Retina (tissue), 1 donor: Measurements from ENCODE around the gene CILP.
"Not testable (repeated sequence)": the region's sequence is repeated elsewhere in the genome, so short reads cannot be mapped to it uniquely, and the experiment has no call there.

ENCODE experiments used
- DNase-seq: peaks from one replicate; pipeline ENCODE4 v3.0.0-alpha.2; 2016

Gene CILP, protein sequence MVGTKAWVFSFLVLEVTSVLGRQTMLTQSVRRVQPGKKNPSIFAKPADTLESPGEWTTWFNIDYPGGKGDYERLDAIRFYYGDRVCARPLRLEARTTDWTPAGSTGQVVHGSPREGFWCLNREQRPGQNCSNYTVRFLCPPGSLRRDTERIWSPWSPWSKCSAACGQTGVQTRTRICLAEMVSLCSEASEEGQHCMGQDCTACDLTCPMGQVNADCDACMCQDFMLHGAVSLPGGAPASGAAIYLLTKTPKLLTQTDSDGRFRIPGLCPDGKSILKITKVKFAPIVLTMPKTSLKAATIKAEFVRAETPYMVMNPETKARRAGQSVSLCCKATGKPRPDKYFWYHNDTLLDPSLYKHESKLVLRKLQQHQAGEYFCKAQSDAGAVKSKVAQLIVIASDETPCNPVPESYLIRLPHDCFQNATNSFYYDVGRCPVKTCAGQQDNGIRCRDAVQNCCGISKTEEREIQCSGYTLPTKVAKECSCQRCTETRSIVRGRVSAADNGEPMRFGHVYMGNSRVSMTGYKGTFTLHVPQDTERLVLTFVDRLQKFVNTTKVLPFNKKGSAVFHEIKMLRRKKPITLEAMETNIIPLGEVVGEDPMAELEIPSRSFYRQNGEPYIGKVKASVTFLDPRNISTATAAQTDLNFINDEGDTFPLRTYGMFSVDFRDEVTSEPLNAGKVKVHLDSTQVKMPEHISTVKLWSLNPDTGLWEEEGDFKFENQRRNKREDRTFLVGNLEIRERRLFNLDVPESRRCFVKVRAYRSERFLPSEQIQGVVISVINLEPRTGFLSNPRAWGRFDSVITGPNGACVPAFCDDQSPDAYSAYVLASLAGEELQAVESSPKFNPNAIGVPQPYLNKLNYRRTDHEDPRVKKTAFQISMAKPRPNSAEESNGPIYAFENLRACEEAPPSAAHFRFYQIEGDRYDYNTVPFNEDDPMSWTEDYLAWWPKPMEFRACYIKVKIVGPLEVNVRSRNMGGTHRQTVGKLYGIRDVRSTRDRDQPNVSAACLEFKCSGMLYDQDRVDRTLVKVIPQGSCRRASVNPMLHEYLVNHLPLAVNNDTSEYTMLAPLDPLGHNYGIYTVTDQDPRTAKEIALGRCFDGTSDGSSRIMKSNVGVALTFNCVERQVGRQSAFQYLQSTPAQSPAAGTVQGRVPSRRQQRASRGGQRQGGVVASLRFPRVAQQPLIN

DNA sequence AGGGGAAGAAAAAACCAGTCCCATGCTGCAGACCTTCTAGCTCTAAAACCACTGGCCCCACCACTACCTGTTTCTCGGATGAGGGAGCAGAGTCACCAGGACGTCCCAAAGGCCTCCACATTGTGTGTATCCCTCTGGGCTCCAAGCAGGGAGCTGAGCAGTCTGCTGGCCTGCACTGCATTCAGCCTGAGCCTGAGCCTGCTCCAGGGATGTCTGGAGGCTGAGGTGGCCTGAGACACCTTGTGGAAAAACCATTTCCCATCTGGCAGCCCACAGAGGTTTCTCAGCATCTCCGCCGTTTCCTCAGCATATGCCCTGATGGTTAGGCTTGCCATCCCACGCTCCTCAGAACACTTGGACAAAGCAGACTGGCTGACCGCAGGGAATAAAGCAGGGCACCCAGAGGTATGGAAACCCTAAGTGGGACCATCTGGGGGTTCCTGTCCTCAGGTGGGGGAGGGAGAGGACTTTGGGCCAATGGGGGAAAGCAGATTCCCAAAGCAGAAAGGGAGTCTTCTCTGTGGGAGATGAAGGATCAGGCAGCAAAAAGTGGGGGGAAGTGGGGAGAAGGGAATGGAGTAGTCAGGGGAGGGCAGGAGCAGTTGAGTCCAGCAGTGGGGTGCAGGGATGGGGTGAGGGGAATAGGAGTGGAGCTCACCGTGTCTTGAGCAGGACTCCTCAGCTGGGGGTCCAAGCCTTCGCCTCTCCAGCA lies at the start of gene CILP:
Gene CILP, minus strand, starts transcription at position 704 of the 712 bp plus-strand sequence. CDS start 1,718 bp downstream, outside the sequence.
- DNase-seq, result no peak

DNA sequence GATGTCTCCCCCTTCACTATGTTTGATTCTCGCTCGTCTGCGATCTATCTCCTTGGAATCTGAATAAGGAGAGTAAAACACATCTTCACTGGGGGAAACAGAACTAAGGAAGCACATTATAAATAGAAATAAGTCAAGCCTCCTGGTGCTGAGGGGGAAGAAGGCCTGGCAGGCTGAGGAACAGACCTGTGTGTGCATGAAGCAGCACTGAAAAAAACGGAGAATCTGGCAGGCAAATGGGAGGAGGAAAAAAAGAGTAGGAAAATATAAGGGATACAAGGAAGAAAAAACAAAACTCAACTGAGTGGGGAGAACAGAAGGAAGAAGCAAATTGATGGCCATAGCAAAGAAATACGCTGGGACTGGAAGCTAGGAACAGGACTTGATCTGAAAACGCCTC lies 49.7 kb upstream of the CILP start:
- no peak for DNase-seq

DNA sequence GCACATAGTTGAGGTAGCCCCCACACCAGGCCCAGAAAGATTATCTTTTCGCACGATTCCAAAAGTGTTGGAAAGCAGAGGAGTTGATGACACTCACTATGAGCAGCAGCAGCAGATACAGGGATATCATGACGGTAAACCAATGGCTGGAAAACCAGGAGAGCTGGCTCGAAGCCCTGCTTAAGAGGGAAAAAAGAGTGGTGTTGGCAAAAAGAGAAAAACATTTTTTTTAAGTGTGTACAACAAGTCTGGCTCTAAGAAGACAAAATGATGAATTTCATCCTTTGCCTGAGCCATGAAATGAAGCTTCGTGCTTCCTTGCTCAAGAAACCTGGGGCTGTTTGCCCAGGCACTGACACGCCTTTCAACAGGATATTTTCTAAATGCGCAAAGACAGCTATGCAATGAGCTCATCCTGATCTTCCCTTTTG lies 48.1 kb upstream of the CILP start:
- no peak for DNase-seq

DNA sequence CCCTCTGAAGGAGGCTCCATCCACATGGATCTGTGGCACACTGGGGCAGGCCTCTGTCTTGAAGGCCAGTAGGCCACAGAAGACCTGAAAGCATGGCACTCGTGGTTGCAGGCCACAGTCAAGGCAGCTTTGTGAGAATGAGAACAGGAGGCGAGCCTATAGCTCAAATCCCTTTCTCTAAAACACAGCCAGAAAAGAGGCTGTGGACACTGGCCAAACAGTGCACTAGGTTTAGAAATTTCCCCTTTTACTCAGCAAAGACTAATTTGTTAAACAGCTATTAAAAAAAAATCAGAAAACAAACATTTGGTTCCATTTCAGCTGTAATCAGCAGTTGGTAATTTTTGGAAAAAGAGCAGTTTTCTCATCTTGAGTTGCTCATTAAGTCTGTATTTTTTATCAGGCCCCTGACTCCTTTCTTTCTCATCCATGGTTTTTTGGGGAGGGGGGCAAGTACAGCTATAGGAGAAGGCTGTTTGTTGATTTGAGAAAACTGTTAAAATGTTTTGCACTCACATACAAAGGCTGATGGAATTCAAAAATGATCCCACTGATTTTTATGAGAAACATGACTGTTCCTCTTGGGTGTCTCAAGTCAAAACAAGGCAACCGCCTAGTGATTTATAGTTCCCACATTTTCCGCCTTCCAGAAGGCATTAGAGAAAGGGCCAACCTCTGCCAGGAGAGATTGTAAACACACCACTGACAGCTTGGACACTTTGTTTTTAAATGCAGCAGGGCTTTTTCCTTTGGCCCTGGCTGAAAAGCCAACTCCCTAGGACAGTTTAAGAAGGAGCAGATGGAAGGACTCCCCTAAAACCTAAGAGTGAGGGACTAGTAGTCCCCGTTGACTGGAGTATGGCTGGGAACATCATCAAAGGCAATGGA lies 47.3 kb upstream of the CILP start:
- DNase-seq, result no peak

DNA sequence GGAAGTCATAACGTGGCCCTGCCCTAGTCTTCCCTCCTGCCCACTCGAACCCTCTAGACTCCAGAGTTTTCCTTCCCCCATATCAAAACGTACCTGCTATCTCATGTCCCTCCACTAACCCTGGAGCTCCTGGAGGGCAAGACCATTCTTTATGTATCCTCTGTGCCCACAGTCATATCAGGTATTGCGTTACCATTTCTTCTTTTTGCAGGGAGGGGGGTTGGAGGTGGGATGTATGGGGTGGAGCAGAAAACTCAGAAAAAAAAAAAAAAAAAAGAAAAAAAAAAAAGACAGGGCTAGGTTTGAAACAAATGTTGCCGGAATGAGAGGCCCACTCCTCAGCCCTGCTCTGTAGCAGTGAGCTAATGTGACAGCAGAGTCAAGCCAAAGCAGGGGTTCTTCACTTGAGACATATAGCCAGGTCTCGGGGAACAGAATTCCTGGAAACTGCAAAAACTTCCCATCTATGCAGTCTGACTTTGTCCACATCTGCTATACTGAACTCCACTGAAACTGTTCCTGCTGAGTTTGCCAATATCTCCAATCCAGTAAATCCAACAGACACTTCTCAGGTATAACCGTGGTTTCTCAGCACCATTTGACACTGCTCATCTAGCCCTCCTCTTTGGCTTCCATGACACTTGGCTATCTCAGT lies 44.3 kb upstream of the CILP start:
- no peak for DNase-seq

DNA sequence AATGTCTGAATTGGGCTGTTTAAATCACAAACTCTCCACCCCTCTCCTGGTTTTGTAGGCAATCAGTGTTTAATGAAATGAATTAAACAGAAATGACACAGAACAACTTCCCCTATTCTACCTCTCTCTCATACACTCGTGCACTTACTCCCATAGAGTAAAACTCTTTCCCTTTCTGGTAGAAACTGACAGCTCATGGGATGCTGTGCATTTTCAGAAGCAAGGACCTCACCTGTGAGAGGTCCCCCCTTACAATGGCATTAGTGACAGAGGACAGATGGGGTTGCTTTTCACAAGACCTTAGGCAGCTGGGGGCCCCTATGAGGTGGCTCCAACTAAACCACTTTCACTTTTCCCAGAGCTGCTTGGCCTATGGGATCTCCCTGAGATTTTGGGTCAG lies 43.5 kb upstream of the CILP start:
- no peak for DNase-seq

DNA sequence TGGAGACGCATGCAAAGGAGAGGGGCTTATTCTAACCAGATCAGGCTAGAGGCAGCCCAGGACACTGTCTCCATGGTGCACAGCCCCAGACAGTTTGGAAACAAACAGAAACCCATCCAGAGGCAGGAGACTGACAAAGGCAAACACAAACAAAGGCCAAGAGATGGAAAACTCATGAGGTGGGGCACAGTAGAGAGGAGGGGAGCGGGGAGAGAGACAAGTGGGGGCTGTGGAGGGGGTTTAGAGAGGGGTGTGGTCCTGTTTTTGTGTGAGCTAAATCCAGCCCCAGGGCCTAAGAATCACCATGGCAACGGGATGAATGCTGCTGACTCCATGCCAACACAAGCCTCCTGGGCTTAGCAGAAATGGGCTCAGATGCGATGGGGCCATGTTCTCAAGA lies 43.1 kb upstream of the CILP start:
- no peak for DNase-seq

DNA sequence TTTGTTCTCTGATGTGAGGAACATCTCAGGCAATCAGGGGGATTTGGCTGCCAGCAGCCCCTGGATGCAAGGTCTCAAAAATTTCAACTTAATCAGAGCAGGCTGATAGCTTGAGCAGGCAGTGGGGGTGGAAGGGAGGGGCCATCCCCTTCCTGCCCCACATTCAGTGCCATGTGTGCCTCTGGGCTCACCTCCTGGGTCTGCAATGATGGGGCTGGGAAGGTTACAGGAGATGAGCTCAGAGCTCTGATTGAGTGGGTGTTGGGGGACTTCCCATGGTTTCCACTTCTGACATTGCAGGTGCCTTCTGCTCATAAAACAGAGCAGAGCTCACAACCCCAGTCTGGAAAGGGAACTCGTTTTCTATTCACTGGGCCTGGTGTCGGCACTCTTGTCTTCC lies 38.4 kb upstream of the CILP start:
- no peak for DNase-seq

DNA sequence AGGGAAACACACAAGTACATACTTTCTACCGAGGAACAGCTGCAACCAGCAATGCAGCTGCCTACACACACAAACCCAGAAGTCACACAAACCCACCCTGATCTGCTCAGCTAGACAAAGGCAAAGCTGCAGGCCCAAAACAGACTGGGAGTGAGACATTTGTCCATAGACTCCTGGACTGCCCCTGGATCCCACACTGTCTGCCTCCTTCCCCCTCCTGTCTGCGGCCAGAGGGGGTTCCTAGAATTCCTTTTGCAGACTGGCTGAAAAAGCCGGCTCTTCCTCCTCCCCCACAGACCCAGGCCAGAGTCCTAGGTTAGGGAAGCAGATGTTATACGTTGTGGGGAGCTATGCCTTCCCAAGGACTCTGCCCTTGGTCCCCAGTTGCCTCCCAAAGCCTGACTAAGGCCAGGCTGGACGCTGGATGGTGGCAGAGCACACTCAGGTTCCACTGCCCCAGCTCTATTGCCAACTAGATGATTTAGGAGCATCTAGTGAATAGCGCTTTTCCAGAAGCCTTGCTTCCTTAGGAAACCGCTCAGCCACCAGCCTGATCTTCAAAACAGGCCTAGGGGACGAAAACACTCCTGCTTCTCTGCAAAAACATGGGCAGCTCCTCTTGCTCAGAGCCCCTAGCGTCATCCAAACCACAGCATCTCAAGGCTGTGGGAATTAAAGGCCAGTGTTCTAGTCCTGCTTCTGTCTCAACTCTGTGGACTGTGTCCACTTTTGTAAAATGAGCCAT lies 37.4 kb upstream of the CILP start:
- DNase-seq, result no peak

DNA sequence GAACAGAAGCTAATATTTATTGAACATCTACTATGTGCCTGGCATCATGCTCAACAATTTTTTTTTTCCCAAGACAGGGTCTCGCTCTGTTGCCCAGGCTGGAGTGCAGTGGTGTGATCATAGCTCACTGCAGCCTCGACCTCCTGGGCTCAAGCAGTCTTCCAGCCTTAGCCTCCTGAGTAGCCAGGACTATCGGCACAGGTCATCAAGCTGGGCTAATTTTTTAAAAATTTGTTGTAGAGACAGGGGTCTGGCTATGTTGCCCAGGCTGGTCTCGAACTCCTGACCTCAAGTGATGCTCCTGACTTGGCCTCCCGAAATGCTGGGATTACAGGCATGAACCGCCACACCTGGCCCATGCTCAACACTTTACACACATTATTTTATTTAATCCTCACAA lies 35.7 kb upstream of the CILP start:
- no peak for DNase-seq

DNA sequence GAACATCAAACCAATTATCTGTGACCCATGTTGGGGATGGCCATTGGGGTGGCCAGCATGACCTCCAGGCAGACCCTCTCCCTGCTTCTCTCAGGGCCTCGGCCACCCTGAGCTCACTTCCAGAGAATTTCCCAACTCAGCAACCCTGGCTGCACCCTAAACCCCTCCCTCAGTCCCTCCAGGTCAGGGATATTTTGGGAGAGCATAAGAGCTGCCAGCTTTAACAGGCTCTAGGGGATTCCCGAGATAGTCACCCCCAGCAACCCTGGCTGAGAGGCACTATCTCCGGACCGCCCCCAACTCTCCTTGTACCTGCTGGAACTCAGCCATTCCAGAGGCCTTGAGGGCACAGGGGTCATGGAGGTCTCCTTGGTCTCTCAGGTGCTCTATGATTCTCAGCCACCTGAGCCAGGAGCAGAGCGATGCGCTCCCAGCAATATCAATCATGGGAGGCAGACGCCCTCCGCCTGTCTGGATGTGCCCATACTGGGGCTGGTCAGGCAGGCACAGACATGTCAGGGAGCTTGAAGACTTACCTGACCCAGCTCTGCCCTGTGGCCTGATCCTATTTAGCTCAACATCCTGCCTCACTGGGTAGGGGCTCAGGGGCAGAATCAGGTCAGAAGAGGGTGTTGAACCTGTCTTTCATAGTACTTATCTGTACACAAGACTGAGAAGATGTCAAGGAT lies 34.9 kb upstream of the CILP start:
- DNase-seq, result no peak

DNA sequence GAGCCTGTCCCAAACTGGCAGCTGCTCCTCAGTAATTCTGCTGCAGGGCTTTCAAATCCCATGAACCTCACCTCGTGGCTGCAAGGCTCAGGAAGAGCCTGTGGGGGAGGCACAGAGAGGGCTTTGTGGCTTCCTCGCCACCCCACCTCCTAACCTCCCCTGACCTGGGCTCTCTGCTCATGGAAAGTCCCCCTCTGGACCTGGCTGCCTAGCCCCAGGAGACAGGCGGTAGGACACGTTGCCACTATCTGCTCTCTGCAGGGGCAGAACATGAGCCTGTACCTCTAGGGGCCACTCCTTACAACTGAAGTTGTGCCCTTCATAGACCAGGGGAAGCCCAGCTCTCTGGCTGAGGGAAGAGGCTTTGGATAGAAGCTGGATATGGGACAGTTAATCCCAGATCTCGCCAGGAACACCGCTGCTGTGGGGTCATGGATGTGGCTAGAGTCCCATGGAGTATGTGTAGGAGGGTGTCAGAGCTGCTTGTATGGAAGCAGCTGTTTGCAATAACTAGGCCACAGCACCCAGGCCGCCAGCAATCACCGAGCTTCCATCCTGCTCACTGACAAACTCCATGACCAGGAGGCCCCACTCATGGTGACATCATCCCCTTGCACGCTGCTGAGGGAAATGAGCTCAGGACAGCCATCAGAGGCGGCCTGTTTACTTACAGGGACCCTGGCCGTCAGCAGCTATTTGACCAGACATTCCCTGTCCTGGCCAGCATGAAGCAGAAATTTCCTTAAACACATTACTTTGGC lies 34.0 kb upstream of the CILP start:
- no peak for DNase-seq

DNA sequence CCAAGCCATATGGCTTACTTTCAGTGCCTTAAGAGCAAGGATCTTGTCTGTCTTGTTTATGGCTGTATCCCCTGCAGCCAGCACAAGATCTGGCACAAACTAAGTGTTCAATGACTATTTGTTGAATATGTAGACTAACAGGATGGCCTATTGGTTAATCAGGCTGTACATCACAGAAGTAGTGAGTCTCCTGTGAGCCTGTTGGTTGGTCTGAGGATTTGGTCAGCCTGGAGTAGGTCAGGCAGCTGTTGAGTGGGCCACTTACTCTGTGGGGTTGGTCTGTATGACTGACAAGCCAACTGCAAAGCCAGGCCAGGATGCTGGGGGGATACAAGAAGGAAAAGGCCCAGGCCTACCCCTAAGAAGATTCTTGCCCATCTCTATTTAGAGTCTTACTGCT lies 33.4 kb upstream of the CILP start:
- no peak for DNase-seq

DNA sequence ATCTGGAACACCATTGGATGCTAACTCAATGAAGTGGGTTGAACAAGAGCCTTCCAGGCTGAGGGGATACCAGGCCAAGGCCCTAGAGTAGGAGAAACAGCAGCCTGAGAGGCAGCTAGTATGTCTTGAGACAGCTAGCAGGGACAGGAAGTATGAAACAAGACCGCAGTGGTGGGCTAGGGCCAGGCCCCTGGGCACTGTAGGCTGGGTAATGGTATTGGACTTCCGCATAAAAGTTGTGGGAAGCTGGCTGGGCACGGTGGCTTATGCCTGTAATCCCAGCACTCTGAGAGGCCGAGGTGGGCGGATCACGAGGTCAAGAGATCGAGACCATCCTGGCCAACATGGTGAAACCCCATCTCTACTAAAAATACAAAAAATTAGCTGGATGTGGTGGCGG lies 25.2 kb upstream of the CILP start:
- not testable (repeated sequence) for DNase-seq

DNA sequence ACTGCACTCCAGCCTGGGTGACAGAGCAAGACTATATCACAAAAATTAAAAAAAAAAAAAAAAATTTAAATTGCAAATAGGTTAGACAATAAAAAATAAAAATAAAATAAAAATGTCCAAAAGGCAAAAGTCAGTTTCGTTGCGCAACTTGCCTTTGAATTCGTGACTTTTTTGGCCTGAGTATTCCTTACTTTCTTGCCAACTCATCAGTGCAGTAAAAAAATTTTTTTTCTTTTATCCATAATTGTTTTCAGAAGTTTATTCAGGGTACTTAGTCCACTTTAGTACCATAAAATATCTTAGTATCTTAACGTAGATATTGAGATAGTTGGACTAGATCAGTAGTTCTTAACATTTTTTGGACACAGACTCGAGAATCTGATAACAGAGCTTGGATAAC lies 22.4 kb upstream of the CILP start:
- no peak for DNase-seq

DNA sequence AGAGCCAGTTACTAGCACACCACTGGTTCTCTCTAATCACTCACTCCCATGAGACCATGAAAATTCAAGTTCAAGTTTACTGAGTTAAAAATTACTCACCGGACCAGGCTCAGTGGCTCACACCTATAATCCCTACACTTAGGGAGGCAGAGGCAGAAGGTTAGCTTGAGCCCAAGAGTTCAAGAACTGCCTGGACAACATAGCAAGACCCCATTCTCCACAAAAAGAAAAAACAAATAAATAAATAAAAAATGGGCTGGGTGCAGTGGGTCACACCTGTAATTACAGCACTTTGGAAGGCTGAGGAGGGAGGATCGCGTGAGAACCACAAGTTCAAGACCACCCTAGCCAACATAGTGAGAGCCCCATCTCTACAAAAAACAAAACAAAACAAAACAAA lies 21.2 kb upstream of the CILP start:
- no peak for DNase-seq

DNA sequence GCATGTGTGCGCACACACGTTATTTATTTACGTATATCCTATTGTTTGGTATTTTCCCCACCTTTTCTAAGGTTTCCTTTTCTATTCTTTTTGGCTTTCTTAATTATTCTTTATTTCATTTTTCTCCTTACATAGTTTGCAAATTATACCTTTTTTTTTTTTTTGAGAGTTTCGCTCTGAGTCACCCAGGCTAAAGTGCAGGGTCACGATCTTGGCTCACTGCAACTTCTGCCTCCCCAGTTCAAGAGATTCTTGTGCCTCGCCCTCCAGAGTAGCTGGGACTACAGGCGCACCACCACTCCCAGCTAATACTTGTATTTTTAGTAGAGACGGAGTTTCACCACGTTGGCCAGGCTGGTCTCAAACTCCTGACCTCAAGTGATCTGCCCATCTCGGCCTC lies 20.0 kb upstream of the CILP start:
- no peak for DNase-seq

DNA sequence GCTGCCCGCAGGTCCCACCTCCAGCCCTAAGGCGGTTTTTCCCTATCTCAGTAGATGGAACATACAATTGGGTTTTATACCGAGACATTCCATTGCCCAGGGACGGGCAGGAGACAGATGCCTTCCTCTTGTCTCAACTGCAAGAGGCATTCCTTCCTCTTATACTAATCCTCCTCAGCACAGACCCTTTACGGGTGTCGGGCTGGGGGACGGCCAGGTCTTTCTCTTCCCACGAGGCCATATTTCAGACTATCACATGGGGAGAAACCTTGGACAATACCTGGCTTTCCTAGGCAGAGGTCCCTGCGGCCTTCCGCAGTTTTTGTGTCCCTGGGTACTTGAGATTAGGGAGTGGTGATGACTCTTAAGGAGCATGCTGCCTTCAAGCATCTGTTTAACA lies 15.6 kb upstream of the CILP start:
- not testable (repeated sequence) for DNase-seq

DNA sequence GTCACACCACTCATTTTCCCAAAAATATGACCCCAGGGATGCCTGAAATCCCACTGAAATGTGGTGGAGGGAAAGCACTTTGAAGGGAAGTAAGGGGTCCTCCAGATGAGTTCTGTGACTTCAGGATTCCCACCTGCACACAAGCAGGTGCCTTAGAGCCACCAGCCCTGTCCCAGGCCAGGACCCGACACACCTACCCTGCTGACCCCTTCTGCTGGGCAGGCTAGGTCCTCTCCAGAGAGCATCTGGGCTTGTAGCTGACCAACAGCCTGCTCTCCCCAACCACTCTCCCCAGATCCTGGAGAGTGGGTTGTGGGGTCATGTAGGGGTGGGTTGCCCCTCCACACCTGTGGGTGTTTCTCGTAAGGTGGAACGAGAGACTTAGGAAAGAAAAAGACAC lies 14.9 kb upstream of the CILP start:
- DNase-seq, result no peak
